ENCODE results near the gene BEST2. TPM values are rescaled to one million over a fixed set of nuclear protein-coding genes. Genes with fewer than 3 reads are reported as not detected.

Gene BEST2
- total RNA-seq, 2 donors from 2014 or later: 0.91 TPM; not detected in 1

DNA sequence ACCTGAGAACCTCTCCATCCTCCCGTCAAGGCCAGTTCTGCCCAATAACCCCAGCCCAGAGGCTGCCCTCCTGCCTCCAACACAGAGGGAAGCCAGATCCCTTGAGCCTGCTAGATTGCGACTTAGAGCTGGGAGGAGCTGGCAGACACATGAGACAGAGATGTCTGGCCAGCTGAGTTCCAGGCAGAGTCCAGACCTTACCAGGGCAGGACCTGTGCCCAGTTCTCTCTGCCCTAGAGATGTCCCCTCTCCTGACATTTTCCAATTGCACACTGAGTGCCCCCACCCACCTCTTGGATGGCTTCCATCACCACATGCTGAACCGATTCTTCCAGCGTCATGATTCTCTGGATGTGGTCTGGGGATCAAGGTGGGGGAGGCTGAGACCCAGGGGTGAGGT is 20.7 kb downstream of the BEST2 start:
- TF ChIP-seq POLR2A (IDR thresholded peaks at IDR 0.05) (no peak), POLR2AphosphoS5 (IDR thresholded peaks at IDR 0.05) (no peak)
- TF ChIP-seq, protein P1, sequence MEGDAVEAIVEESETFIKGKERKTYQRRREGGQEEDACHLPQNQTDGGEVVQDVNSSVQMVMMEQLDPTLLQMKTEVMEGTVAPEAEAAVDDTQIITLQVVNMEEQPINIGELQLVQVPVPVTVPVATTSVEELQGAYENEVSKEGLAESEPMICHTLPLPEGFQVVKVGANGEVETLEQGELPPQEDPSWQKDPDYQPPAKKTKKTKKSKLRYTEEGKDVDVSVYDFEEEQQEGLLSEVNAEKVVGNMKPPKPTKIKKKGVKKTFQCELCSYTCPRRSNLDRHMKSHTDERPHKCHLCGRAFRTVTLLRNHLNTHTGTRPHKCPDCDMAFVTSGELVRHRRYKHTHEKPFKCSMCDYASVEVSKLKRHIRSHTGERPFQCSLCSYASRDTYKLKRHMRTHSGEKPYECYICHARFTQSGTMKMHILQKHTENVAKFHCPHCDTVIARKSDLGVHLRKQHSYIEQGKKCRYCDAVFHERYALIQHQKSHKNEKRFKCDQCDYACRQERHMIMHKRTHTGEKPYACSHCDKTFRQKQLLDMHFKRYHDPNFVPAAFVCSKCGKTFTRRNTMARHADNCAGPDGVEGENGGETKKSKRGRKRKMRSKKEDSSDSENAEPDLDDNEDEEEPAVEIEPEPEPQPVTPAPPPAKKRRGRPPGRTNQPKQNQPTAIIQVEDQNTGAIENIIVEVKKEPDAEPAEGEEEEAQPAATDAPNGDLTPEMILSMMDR (IDR thresholded peaks at IDR 0.05): no peak
- Histone ChIP-seq H3K9me3 (no peaks in the 10 kb centered on the region), H3K27me3 (replicated peaks; ENCODE audit: insufficient read depth) (no peaks in the 10 kb centered on the region), H3K4me3 (no peak overlapping the region), H3K36me3 (no peaks in the 10 kb centered on the region), H3K27ac (no peak overlapping the region), H3K4me1 (replicated peaks) (peaks cover 3% of the 10 kb centered on the region)
- DNase-seq (ENCODE audit: low spot score): no peak
- 75% methylated on average over 4 of the region's 4 CpGs for WGBS
- intact Hi-C loops (cut with DNase I): loop anchor here (5.0 kb wide), 1 partner anchor 35 kb away; the partner anchor contains the start of gene RNASEH2A

DNA sequence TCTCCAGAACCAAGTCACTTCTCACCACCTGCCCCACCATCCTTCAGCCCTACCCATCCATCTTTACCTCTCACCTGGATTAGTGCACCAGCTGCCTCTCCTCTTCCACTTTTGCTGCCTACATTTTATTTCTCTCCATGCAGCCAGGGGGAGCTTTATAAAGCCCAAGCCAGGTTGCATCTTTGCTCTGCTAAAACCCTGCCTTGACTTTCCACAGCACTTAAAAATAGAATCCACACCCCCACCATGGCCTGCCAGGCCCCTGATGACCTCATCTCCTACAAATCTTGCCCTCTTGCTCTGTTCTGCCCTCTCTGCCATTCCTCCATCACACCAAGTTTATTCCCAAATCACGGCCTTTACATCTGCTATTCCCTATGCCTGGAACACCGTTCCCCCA is 22.0 kb downstream of the BEST2 start:
- Histone ChIP-seq H3K36me3 (no peaks in the 10 kb centered on the region), H3K27ac (no peak overlapping the region), H3K9me3 (no peaks in the 10 kb centered on the region), H3K4me3 (no peak overlapping the region), H3K4me1 (replicated peaks) (peaks cover 3% of the 10 kb centered on the region), H3K27me3 (replicated peaks; ENCODE audit: insufficient read depth) (no peaks in the 10 kb centered on the region)
- WGBS: 86% methylated on average over 2 of the region's 2 CpGs
- no peak for TF ChIP-seq POLR2AphosphoS5 (IDR thresholded peaks at IDR 0.05)
- TF ChIP-seq, protein P1 (IDR thresholded peaks at IDR 0.05): peak in 1 of 4 experiments; percentile 10
- DNase-seq (ENCODE audit: low spot score): no peak
- intact Hi-C loops (cut with DNase I): loop anchor here (5.0 kb wide), 1 partner anchor 34 kb away; the partner anchor contains the start of gene RNASEH2A

DNA sequence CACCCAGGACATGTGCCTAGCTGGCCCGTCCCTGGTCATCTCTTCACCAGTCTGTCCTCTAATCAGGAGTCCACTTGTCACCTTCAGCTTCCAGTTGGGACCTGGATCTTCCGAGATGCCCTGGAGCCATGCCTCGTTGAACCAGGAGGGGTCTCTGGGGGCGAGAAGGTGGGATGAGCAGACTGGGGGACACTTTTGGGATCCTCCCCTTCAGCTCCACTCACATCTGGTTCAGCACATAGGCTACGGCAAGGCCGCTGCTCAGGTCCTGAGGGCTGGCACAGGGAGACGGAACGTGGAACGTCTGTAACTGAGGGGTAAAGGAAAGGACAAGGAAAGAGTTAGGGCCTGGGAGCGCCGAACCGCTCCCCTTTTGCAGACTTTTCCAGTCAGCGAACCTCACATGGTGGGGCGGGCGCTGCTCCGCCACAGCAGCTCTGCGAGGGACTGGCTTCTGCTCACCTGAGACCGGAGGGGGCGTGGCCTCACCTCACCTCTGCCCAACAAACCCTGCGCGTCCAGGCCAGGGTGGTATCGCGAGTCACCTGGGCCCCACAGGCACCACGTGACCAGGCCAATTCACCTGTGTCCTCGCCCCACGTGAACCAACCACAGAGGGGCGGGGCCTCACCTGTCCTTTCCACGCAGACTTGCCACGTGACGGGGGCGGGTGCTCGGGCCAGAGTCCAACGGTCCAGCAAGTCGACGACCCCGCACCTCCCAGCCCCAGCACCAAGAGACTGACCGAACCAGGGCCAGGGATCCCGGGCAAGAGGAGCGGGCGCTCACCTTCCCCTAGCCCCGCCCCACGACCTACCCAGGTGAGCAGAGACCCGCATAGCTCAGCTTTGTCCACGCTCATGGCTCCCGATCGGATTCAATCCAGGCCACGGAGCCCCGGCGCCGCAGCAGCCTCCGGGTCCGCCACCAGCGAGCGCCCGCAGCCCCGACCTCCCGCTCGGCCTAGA is 23.3 kb downstream of the BEST2 start, which contains the start of gene HOOK2:
TSS of gene HOOK2 (minus strand) at position 965 of the 968 bp plus-strand sequence. CDS start at position 862, 103 bp downstream.
- Histone ChIP-seq H3K27me3 (replicated peaks; ENCODE audit: insufficient read depth) (no peaks in the 10 kb centered on the region), H3K4me1 (replicated peaks) (peaks cover 3% of the 10 kb centered on the region), H3K4me3 (peak within 1 kb of the TSS; percentile 61 to 66), H3K9me3 (no peaks in the 10 kb centered on the region), H3K36me3 (no peaks in the 10 kb centered on the region), H3K27ac (peak within 1 kb of the TSS; percentile 96)
- intact Hi-C loops (cut with DNase I): loop anchor here (5.0 kb wide), 1 partner anchor 32 kb away; the partner anchor contains the start of gene RNASEH2A
- TF ChIP-seq, protein P1 (IDR thresholded peaks at IDR 0.05): no peak
- peak; percentile 93 for TF ChIP-seq POLR2AphosphoS5 (IDR thresholded peaks at IDR 0.05)
- peak; percentile 94 for DNase-seq (ENCODE audit: low spot score)
- 23% methylated on average over 29 of the region's 58 CpGs for WGBS

DNA sequence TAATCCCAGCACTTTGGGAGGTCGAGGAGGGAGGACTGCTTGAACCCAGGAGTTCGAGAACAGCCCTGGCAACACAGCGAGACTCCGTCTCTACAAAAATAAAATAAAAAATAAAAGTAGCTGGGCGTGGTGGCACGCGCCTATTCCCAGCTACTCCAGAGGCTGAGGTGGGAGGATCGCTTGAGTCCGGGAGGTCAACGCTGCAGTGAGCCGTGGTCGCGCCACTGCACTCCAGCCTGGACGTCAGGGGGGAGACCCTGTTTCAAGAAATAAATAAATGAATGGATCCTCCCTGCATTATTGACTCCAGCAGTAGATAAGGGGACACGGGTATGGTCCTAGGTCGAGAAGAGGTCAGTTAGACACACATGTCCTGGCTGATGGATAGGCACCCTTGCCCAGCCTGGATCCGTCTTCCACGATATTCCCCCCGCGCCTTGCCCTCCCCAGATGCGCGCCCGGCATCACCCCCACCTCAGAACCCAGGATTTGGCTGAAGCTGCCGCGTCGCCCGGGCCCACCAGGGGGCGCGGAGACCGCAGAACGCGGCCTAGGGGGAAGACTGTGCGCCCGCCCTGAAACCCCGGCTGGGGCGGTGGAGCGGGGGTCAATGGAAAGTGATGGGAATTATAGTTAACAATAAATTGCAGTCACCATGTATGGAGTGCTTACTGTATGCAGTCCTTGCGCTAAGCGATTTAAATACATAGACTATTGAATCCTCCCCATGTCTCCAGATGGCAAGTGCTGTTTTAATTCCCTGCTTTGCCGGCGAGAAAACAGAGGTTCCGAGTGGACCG is 25.8 kb downstream of the BEST2 start:
- Histone ChIP-seq H3K4me1 (replicated peaks) (peaks cover 3% of the 10 kb centered on the region), H3K27me3 (replicated peaks; ENCODE audit: insufficient read depth) (no peaks in the 10 kb centered on the region), H3K9me3 (no peaks in the 10 kb centered on the region), H3K4me3 (peak overlapping the region; percentile 45 to 49), H3K36me3 (no peaks in the 10 kb centered on the region), H3K27ac (peak overlapping the region; percentile 92 to 93)
- peak; percentile 81 for TF ChIP-seq POLR2AphosphoS5 (IDR thresholded peaks at IDR 0.05)
- TF ChIP-seq POLR2A (IDR thresholded peaks at IDR 0.05): peak; percentile 21
- TF ChIP-seq, protein P1 (IDR thresholded peaks at IDR 0.05): peak; percentile 96 to 98 (median 97)
- intact Hi-C loops (cut with DNase I): loop anchor here (1.0 kb wide), 1 partner anchor 17 kb away; no protein-coding TSS in a partner anchor
- WGBS: 10% methylated on average over 43 of the region's 43 CpGs
- peak; percentile 69 for DNase-seq (ENCODE audit: low spot score)
